Right atrium auricular region (tissue), 2 donors: Measurements from ENCODE around the gene NINJ2. TPM values are rescaled to one million over a fixed set of nuclear protein-coding genes. Genes with fewer than 3 reads are reported as not detected.

Source experiments
- DNase-seq: peaks from one replicate; pipeline ENCODE4 v3.0.0-alpha.2; 2019; ENCODE audit warnings: low spot score
- H3K27ac ChIP-seq, 2 donors: fragments of 200-600 bp; sonication (generic); 1 replicate in 1 of 2; 2 replicates in 1 of 2; pipeline ENCODE4 v1.5.1; 2016 to 2019
- H3K27me3 ChIP-seq, 2 donors: fragments of 200-600 bp; sonication (generic); one replicate each; pipeline versions ENCODE4 v1.5.1 to v1.6.0; 2017 to 2019
- H3K36me3 ChIP-seq: fragments of 200-600 bp; sonication (generic); one replicate; pipeline ENCODE4 v1.5.1; 2016
- H3K4me1 ChIP-seq, 2 donors: fragments of 200-600 bp; sonication (generic); one replicate each; pipeline versions ENCODE4 v1.5.1 to v1.6.0; 2017 to 2019
- H3K4me3 ChIP-seq, 2 donors: fragments of 200-600 bp; sonication (generic); 1 replicate in 1 of 2; 2 replicates in 1 of 2; pipeline ENCODE4 v1.5.1; 2017 to 2019; ENCODE audit warnings: mild to moderate bottlenecking in 1 of 2, moderate library complexity in 1 of 2
- H3K9me3 ChIP-seq, 2 donors: fragments of 200-600 bp; sonication (generic); one replicate each; pipeline ENCODE4 v1.5.1; 2019
- CTCF ChIP-seq, 2 donors: fragments of 200-600 bp; sonication (generic); IDR thresholded peaks; one replicate each; pipeline ENCODE4 v1.5.1; 2019; ENCODE audit warnings: antibody characterized with exemption in 2 of 2
- total RNA-seq, 2 donors: library from RNA; depleted of rRNA; stranded (reverse); fragments of >200 nt; gene quantifications; one replicate each; pipeline ENCODE4 v1.1.0, GENCODE V29; 2016

NINJ2 gene
- total RNA-seq, 2 donors from 2014 or later: 5.4 to 8.8 TPM

GRCh38 chr12:570921-571794 is 92.1 kb downstream of the NINJ2 start:
- Histone ChIP-seq H3K4me1 (peaks cover 0 to 47% of the 10 kb centered on the region in 2 donors), H3K4me3 (peak overlapping the region; percentile 54 to 69), H3K27me3 (no peaks in the 10 kb centered on the region), H3K27ac (peak overlapping the region; percentile 94 to 98), H3K9me3 (no peaks in the 10 kb centered on the region), H3K36me3 (no peaks in the 10 kb centered on the region)
- no peak for TF ChIP-seq CTCF (IDR thresholded peaks at IDR 0.05)
- peak; percentile 91 for DNase-seq

- TF ChIP-seq CTCF (IDR thresholded peaks at IDR 0.05): no peak
- peak overlapping the region; percentile 94 to 98 for H3K27ac ChIP-seq
- peak; percentile 89 for DNase-seq
- no peaks in the 10 kb centered on the region for H3K9me3 ChIP-seq
- peaks cover 0 to 41% of the 10 kb centered on the region in 2 donors for H3K4me1 ChIP-seq
- H3K27me3 ChIP-seq: no peaks in the 10 kb centered on the region
- peak overlapping the region; percentile 54 to 69 for H3K4me3 ChIP-seq
- H3K36me3 ChIP-seq: no peaks in the 10 kb centered on the region
These were observed 92.8 kb downstream of the NINJ2 start for GRCh38 chr12:570435-570920.

- no peaks in the 10 kb centered on the region for H3K36me3 ChIP-seq
- H3K9me3 ChIP-seq: no peaks in the 10 kb centered on the region
- H3K27me3 ChIP-seq: no peaks in the 10 kb centered on the region
- H3K27ac ChIP-seq: peak overlapping the region; percentile 94 to 98
- TF ChIP-seq CTCF (IDR thresholded peaks at IDR 0.05): peak; percentile 89 to 95
- peak overlapping the region; percentile 54 to 69 for H3K4me3 ChIP-seq
- DNase-seq: peak; percentile 91
- peaks cover 0 to 36% of the 10 kb centered on the region in 2 donors for H3K4me1 ChIP-seq
These were observed 93.3 kb downstream of the NINJ2 start for GRCh38 chr12:569803-570434.

GRCh38 chr12:569091-569676 is 94.1 kb downstream of the NINJ2 start:
- peaks cover 0 to 34% of the 10 kb centered on the region in 2 donors for H3K4me1 ChIP-seq
- no peak for TF ChIP-seq CTCF (IDR thresholded peaks at IDR 0.05)
- H3K36me3 ChIP-seq: peaks cover 2% of the 10 kb centered on the region
- DNase-seq: no peak
- peak overlapping the region in 1 of 2 donors; percentile 69 for H3K4me3 ChIP-seq
- H3K9me3 ChIP-seq: no peaks in the 10 kb centered on the region
- no peaks in the 10 kb centered on the region for H3K27me3 ChIP-seq
- peak overlapping the region; percentile 94 to 98 for H3K27ac ChIP-seq

GRCh38 chr12:568486-568885 is 94.8 kb downstream of the NINJ2 start:
- H3K36me3 ChIP-seq: peaks cover 9% of the 10 kb centered on the region
- peaks cover 0 to 34% of the 10 kb centered on the region in 2 donors for H3K4me1 ChIP-seq
- H3K9me3 ChIP-seq: no peaks in the 10 kb centered on the region
- no peak for TF ChIP-seq CTCF (IDR thresholded peaks at IDR 0.05)
- H3K27me3 ChIP-seq: no peaks in the 10 kb centered on the region
- H3K27ac ChIP-seq: no peak overlapping the region
- no peak overlapping the region for H3K4me3 ChIP-seq
- no peak for DNase-seq
